A673 (cell line): ENCODE results near the gene NDC80. TPM values are rescaled to one million over a fixed set of nuclear protein-coding genes. Genes with fewer than 3 reads are reported as not detected.

Experiments
- BruUV-seq: library from RNA; stranded (reverse); fragments of 400-500 nt; replicated peaks from 2 replicates; lab custom pipeline; 2021; lab: Mats Ljungman, UMichigan
- CTCF ChIA-PET: fragments of 300-600 bp; sonication (Branson Sonifier 250); formaldehyde crosslinking; loops from one replicate; lab custom pipeline; 2022; ENCODE audit warnings: antibody characterized with exemption; lab: Charles Lee
- POLR2A ChIA-PET: fragments of 300-600 bp; sonication (Branson Sonifier 250); formaldehyde crosslinking; loops from one replicate; lab custom pipeline; 2022; ENCODE audit warnings: antibody characterized with exemption; ENCODE audit not compliant: low non-redundant PET; lab: Charles Lee
- DNase-seq: peaks from one replicate; pipeline ENCODE4 v3.0.0-alpha.2; 2015; ENCODE audit warnings: low spot score
- H3K27ac ChIP-seq: fragments of 200-600 bp; sonication (generic); 2 replicates; pipeline ENCODE4 v1.5.1; 2016; ENCODE audit warnings: mixed run types, low read depth, mild to moderate bottlenecking, mixed read lengths, antibody characterized with exemption, low read length; ENCODE audit not compliant: poor library complexity, severe bottlenecking
- H3K27me3 ChIP-seq: fragments of 200-600 bp; sonication (generic); replicated peaks from 2 replicates; pipeline ENCODE4 v1.6.1; 2017; ENCODE audit warnings: mixed run types, low read depth, mild to moderate bottlenecking, mixed read lengths, antibody characterized with exemption, low read length; ENCODE audit not compliant: insufficient read depth, poor library complexity
- H3K36me3 ChIP-seq: fragments of 200-600 bp; sonication (generic); 2 replicates; pipeline ENCODE4 v1.6.1; 2016; ENCODE audit warnings: mixed run types, mild to moderate bottlenecking, mixed read lengths, antibody characterized with exemption, low read length; ENCODE audit not compliant: insufficient read depth, poor library complexity, severe bottlenecking
- H3K4me1 ChIP-seq: fragments of 200-600 bp; sonication (generic); 2 replicates; pipeline ENCODE4 v1.6.1; 2017; ENCODE audit warnings: mixed run types, mild to moderate bottlenecking, mixed read lengths, antibody characterized with exemption, low read length; ENCODE audit not compliant: insufficient read depth, poor library complexity, severe bottlenecking
- H3K4me3 ChIP-seq: fragments of 200-600 bp; sonication (generic); 2 replicates; pipeline ENCODE4 v1.5.1; 2016; ENCODE audit warnings: low read depth, mixed run types, mild to moderate bottlenecking, mixed read lengths, low read length; ENCODE audit not compliant: poor library complexity, severe bottlenecking
- H3K9me3 ChIP-seq: fragments of 200-600 bp; sonication (generic); 2 replicates; pipeline ENCODE4 v1.6.1; 2016; ENCODE audit warnings: mixed run types, low read depth, mild to moderate bottlenecking, mixed read lengths, antibody characterized with exemption, low read length; ENCODE audit not compliant: poor library complexity, severe bottlenecking
- EZH2 ChIP-seq: fragments of 200-600 bp; sonication (generic); IDR thresholded peaks from 2 replicates; pipeline ENCODE4 v1.6.1; 2017; ENCODE audit warnings: borderline replicate concordance, low read depth, mild to moderate bottlenecking, mixed read lengths, antibody characterized with exemption, low read length; ENCODE audit not compliant: poor library complexity, severe bottlenecking
- intact Hi-C: fragments of 100-400 bp; cut with micrococcal nuclease; formaldehyde crosslinking; loops from one replicate; pipeline ENCODE4 v1.10.0; 2022; ENCODE audit not compliant: unreplicated experiment
- total RNA-seq: library from RNA; stranded (reverse); gene quantifications from 2 replicates; pipeline ENCODE4 v1.2.3, GENCODE V29; 2021
- TF ChIP-seq, protein P1 (sequence below): fragments of 300-800, 200-600 bp; sonication (generic); conservative IDR thresholded peaks from 2 replicates; pipeline ENCODE4 v1.5.1; 2017; ENCODE audit warnings: low read depth, mild to moderate bottlenecking, antibody characterized with exemption, low read length, moderate library complexity, mixed read lengths

NDC80 gene
- total RNA-seq, 1 experiment from 2014 or later, result 72.6 TPM

GRCh38 chr18:2609604-2610003 is 38.2 kb downstream of the NDC80 start:
- ChIA-PET CTCF (no interaction called here), POLR2A (no interaction called here)
- DNase-seq, result no peak
- no peaks in the 10 kb centered on the region for H3K27me3 ChIP-seq
- no peak overlapping the region for H3K27ac ChIP-seq
- intact Hi-C loops, result no loop called here
- TF ChIP-seq, protein P1, sequence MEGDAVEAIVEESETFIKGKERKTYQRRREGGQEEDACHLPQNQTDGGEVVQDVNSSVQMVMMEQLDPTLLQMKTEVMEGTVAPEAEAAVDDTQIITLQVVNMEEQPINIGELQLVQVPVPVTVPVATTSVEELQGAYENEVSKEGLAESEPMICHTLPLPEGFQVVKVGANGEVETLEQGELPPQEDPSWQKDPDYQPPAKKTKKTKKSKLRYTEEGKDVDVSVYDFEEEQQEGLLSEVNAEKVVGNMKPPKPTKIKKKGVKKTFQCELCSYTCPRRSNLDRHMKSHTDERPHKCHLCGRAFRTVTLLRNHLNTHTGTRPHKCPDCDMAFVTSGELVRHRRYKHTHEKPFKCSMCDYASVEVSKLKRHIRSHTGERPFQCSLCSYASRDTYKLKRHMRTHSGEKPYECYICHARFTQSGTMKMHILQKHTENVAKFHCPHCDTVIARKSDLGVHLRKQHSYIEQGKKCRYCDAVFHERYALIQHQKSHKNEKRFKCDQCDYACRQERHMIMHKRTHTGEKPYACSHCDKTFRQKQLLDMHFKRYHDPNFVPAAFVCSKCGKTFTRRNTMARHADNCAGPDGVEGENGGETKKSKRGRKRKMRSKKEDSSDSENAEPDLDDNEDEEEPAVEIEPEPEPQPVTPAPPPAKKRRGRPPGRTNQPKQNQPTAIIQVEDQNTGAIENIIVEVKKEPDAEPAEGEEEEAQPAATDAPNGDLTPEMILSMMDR, result no peak
- TF ChIP-seq EZH2, result no peak
- no peak overlapping the region for H3K4me3 ChIP-seq
- no TSS peak for BruUV-seq
- H3K4me1 ChIP-seq, result peaks cover 4% of the 10 kb centered on the region
- peaks cover 76% of the 10 kb centered on the region for H3K36me3 ChIP-seq
- no peaks in the 10 kb centered on the region for H3K9me3 ChIP-seq

- ChIA-PET POLR2A (no interaction called here), CTCF (no interaction called here)
- DNase-seq, result no peak
- Histone ChIP-seq H3K9me3 (no peaks in the 10 kb centered on the region), H3K4me1 (peaks cover 1% of the 10 kb centered on the region), H3K36me3 (peaks cover 81% of the 10 kb centered on the region), H3K27ac (no peak overlapping the region), H3K4me3 (no peak overlapping the region), H3K27me3 (no peaks in the 10 kb centered on the region)
- no peak for TF ChIP-seq EZH2
- TF ChIP-seq, protein P1, result no peak
- no TSS peak for BruUV-seq
- intact Hi-C loops, result no loop called here
These were observed 39.2 kb downstream of the NDC80 start for GRCh38 chr18:2610549-2610948.

- DNase-seq, result no peak
- POLR2A ChIA-PET, result interaction anchor here (0.7 kb wide), 1 partner anchor 33 kb away, joined by 3 read pairs; no protein-coding TSS in a partner anchor
- no TSS peak for BruUV-seq
- CTCF ChIA-PET, result no interaction called here
- no peak overlapping the region for H3K4me3 ChIP-seq
- no peaks in the 10 kb centered on the region for H3K27me3 ChIP-seq
- no peak for TF ChIP-seq EZH2
- TF ChIP-seq, protein P1, result no peak
- H3K36me3 ChIP-seq, result peaks cover 76% of the 10 kb centered on the region
- intact Hi-C loops, result no loop called here
- no peak overlapping the region for H3K27ac ChIP-seq
- H3K9me3 ChIP-seq, result no peaks in the 10 kb centered on the region
- no peaks in the 10 kb centered on the region for H3K4me1 ChIP-seq
These were observed 41.6 kb downstream of the NDC80 start for GRCh38 chr18:2612996-2613395.
